OCI-LY7 (cell line): ENCODE measurements around the gene RNASE12. TPM values are rescaled to one million over a fixed set of nuclear protein-coding genes. Genes with fewer than 3 reads are reported as not detected.
A peak's percentile ranks its signal among the peaks of the same experiment; 100 is the strongest.

ENCODE experiments used
- BruUV-seq: library from RNA; stranded (reverse); fragments of 400-500 nt; replicated peaks from 2 replicates; lab custom pipeline; 2021; lab: Mats Ljungman, UMichigan
- CTCF ChIA-PET: fragments of 300-600 bp; sonication (Branson Sonifier 250); formaldehyde crosslinking; loops from one replicate; lab custom pipeline; 2022; ENCODE audit warnings: antibody characterized with exemption; ENCODE audit not compliant: unreplicated experiment; lab: Charles Lee
- POLR2A ChIA-PET: fragments of 300-600 bp; sonication (Branson Sonifier 250); formaldehyde crosslinking; loops from one replicate; lab custom pipeline; 2022; ENCODE audit warnings: antibody characterized with exemption; lab: Charles Lee
- DNase-seq: peaks from one replicate; pipeline ENCODE4 v3.0.0-alpha.2; 2015; ENCODE audit warnings: low spot score
- H2AFZ ChIP-seq: fragments of 200-600 bp; sonication (generic), shearing (Covaris generic); 2 replicates; pipeline ENCODE4 v1.6.1; 2014; ENCODE audit warnings: mild to moderate bottlenecking, antibody characterized with exemption, low read length, moderate library complexity
- H3K27ac ChIP-seq: fragments of 200-600 bp; sonication (generic); 2 replicates; pipeline ENCODE4 v1.5.1; 2014; ENCODE audit warnings: mixed run types, low read depth, mild to moderate bottlenecking, moderate library complexity, low read length, inconsistent platforms; ENCODE audit not compliant: poor library complexity, severe bottlenecking
- H3K36me3 ChIP-seq: fragments of 200-600 bp; sonication (generic); 2 replicates; pipeline ENCODE4 v1.6.1; 2014; ENCODE audit warnings: mild to moderate bottlenecking, antibody characterized with exemption, low read length, moderate library complexity, mixed read lengths; ENCODE audit not compliant: insufficient read depth
- H3K4me1 ChIP-seq: fragments of 200-600 bp; sonication (generic); 2 replicates; pipeline ENCODE4 v1.5.1; 2014; ENCODE audit warnings: mild to moderate bottlenecking, low read length; ENCODE audit not compliant: insufficient read depth, poor library complexity, severe bottlenecking
- H3K4me2 ChIP-seq: fragments of 200-600 bp; sonication (generic); 2 replicates; pipeline ENCODE4 v1.6.1; 2014; ENCODE audit warnings: mild to moderate bottlenecking, low read length
- H3K4me3 ChIP-seq: fragments of 200-600 bp; sonication (generic); 2 replicates; pipeline ENCODE4 v1.5.1; 2014; ENCODE audit warnings: mild to moderate bottlenecking, low read depth, low read length; ENCODE audit not compliant: poor library complexity, severe bottlenecking
- H3K79me2 ChIP-seq: fragments of 200-600 bp; sonication (generic); 2 replicates; pipeline ENCODE4 v1.6.1; 2016; ENCODE audit warnings: low read depth, mild to moderate bottlenecking, low read length, moderate library complexity, mixed read lengths; ENCODE audit not compliant: insufficient read depth
- H3K9me2 ChIP-seq: fragments of 200-600 bp; sonication (generic); 2 replicates; pipeline ENCODE4 v1.6.1; 2016; ENCODE audit warnings: mild to moderate bottlenecking, low read length, mixed read lengths; ENCODE audit not compliant: insufficient read depth
- H3K9me3 ChIP-seq: fragments of 200-600 bp; sonication (generic); 2 replicates; pipeline ENCODE4 v1.6.1; 2014; ENCODE audit warnings: mild to moderate bottlenecking, mixed run types, low read length, mixed read lengths
- H4K20me1 ChIP-seq: fragments of 200-600 bp; sonication (generic); 2 replicates; pipeline ENCODE4 v1.6.1; 2014; ENCODE audit warnings: mild to moderate bottlenecking, antibody characterized with exemption, low read length, moderate library complexity, mixed read lengths; ENCODE audit not compliant: insufficient read depth
- CTCF ChIP-seq: fragments of 200-600 bp; sonication (generic); conservative IDR thresholded peaks from 2 replicates; pipeline ENCODE4 v1.5.1; 2014; ENCODE audit warnings: mild to moderate bottlenecking, antibody characterized with exemption, low read length, moderate library complexity, mixed read lengths
- EZH2phosphoT487 ChIP-seq: fragments of 200-600 bp; sonication (generic); IDR thresholded peaks from 2 replicates; pipeline ENCODE4 v1.6.1; 2018; ENCODE audit warnings: low read depth, borderline replicate concordance, mild to moderate bottlenecking, mixed run types, antibody characterized with exemption, low read length, moderate library complexity, mixed read lengths
- intact Hi-C: fragments of 100-400 bp; cut with micrococcal nuclease; formaldehyde crosslinking; loops from one replicate; pipeline ENCODE4 v1.10.0; 2022; ENCODE audit not compliant: unreplicated experiment
- total RNA-seq, 2 experiments: library from RNA; depleted of rRNA in 1 of 2; stranded (reverse); fragments of >200 nt in 1 of 2; shearing (Covaris generic) in 1 of 2; gene quantifications; 2 replicates each; pipeline ENCODE4 v1.2.3, GENCODE V29; 2014 to 2022

Gene RNASE12
- total RNA-seq, 2 experiments from 2014 or later: not detected

GRCh38 chr14:20631023-20631879, 40.1 kb upstream of the RNASE12 start:
- Histone ChIP-seq H3K27ac (no peak overlapping the region), H3K4me2 (peak overlapping the region; percentile 23; the same call in 1 of the 2 replicates), H2AFZ (no peak overlapping the region), H4K20me1 (no peaks in the 10 kb centered on the region), H3K9me2 (no peaks in the 10 kb centered on the region), H3K9me3 (no peaks in the 10 kb centered on the region), H3K36me3 (no peaks in the 10 kb centered on the region), H3K4me3 (no peak overlapping the region), H3K4me1 (no peaks in the 10 kb centered on the region), H3K79me2 (no peaks in the 10 kb centered on the region)
- no peak for TF ChIP-seq EZH2phosphoT487
- TF ChIP-seq CTCF: no peak
- ChIA-PET CTCF (no interaction called here), POLR2A (interaction anchor here (1.0 kb wide), 1 partner anchor 9 kb away, joined by 3 read pairs; no protein-coding TSS in a partner anchor)
- no peak for DNase-seq
- intact Hi-C loops: no loop called here
- BruUV-seq: no TSS peak

DNA sequence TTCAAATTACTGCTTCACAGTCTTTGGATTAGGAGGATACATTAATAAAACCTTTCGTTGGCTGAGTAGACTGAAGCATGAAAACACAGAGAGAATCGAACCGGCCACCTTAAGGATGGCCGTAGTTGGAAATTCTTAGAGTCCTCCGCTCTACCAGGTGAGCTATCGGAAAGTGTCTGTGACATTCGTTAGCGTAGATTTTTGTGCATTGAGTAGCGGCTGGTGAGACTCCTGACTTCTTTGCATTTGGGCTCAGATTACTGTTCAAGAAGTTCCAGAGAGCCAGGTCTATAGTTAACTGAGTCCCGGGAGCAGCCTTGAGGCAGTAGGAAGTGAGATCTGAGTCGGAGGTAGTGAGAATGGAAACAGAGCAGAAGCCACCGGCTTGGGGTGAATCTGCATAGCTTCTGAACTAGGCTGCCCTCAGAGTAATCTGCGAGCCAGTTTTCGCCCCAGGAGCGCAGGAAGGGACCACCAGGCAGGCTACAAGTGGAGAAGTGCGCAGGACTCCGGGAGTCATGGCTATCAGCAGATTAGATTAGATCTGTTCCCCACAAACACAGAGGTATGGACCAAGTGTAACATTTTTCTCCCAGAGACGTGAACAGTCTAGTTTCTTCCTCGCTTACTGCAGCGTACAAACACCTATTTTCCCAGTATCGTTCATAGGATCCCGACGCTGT, 39.3 kb upstream of the RNASE12 start:
- BruUV-seq: no TSS peak
- DNase-seq: no peak
- intact Hi-C loops: no loop called here
- no peaks in the 10 kb centered on the region for H3K9me3 ChIP-seq
- TF ChIP-seq CTCF (no peak), EZH2phosphoT487 (no peak)
- CTCF ChIA-PET: no interaction called here
- POLR2A ChIA-PET: interaction anchor here (0.6 to 1.0 kb wide), 2 partner anchors 8 to 441 kb away, joined by 3 to 4 read pairs; no protein-coding TSS in a partner anchor
- H3K27ac ChIP-seq: no peak overlapping the region
- H3K4me1 ChIP-seq: no peaks in the 10 kb centered on the region
- no peaks in the 10 kb centered on the region for H3K9me2 ChIP-seq
- H3K4me2 ChIP-seq: peak overlapping the region; percentile 23; the same call in 1 of the 2 replicates
- no peak overlapping the region for H3K4me3 ChIP-seq
- no peak overlapping the region for H2AFZ ChIP-seq
- H3K36me3 ChIP-seq: no peaks in the 10 kb centered on the region
- H4K20me1 ChIP-seq: no peaks in the 10 kb centered on the region
- no peaks in the 10 kb centered on the region for H3K79me2 ChIP-seq
